Measurements from ENCODE around the gene ERVW-1. TPM values are rescaled to one million over a fixed set of nuclear protein-coding genes. Genes with fewer than 3 reads are reported as not detected.
"Not testable (repeated sequence)": the region's sequence is repeated elsewhere in the genome, so short reads cannot be mapped to it uniquely, and the experiment has no call there.

Gene ERVW-1
- total and polyA plus RNA-seq, 8 donors: not detected

GRCh38 chr7:92496876-92497275 is 19.1 kb upstream of the ERVW-1 start:
- FAIRE-seq (no peak), DNase-seq (no peak), ATAC-seq (no peak)
- TF ChIP-seq, protein P1, sequence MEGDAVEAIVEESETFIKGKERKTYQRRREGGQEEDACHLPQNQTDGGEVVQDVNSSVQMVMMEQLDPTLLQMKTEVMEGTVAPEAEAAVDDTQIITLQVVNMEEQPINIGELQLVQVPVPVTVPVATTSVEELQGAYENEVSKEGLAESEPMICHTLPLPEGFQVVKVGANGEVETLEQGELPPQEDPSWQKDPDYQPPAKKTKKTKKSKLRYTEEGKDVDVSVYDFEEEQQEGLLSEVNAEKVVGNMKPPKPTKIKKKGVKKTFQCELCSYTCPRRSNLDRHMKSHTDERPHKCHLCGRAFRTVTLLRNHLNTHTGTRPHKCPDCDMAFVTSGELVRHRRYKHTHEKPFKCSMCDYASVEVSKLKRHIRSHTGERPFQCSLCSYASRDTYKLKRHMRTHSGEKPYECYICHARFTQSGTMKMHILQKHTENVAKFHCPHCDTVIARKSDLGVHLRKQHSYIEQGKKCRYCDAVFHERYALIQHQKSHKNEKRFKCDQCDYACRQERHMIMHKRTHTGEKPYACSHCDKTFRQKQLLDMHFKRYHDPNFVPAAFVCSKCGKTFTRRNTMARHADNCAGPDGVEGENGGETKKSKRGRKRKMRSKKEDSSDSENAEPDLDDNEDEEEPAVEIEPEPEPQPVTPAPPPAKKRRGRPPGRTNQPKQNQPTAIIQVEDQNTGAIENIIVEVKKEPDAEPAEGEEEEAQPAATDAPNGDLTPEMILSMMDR (IDR thresholded peaks at IDR 0.05): no peak
- no peak overlapping the region for H3K27ac ChIP-seq
- WGBS, 2 donors: 86% methylated on average over 2 of the region's 2 CpGs
- H3K36me3 ChIP-seq: peaks cover 4 to 42% (median 12%) of the 10 kb centered on the region in 3 donors
- no peaks in the 10 kb centered on the region for H3K4me1 ChIP-seq
- intact Hi-C loops (cut with DNase I): no loop called here
- no peaks in the 10 kb centered on the region for H3K9me3 ChIP-seq
- H3K4me3 ChIP-seq: no peak overlapping the region
- no peaks in the 10 kb centered on the region for H3K27me3 ChIP-seq

GRCh38 chr7:92489634-92490033 is 11.9 kb upstream of the ERVW-1 start:
- Histone ChIP-seq H3K27me3 (no peaks in the 10 kb centered on the region), H3K36me3 (peaks cover 4 to 38% (median 6%) of the 10 kb centered on the region in 3 donors), H3K4me1 (peaks cover 5 to 7% (median 6%) of the 10 kb centered on the region in 3 donors), H3K4me3 (no peak overlapping the region), H3K9me3 (no peaks in the 10 kb centered on the region), H3K27ac (no peak overlapping the region)
- 21 to 44% methylated on average over 1 of the region's 1 CpG for WGBS, 2 donors
- DNase-seq: peak in 3 of 6 donors; percentile 36 to 58 (median 49)
- peak; percentile 95 to 100 (median 98) for ATAC-seq
- TF ChIP-seq, protein P1 (IDR thresholded peaks at IDR 0.05): no peak
- no peak for FAIRE-seq
- intact Hi-C loops (cut with DNase I): no loop called here

DNA sequence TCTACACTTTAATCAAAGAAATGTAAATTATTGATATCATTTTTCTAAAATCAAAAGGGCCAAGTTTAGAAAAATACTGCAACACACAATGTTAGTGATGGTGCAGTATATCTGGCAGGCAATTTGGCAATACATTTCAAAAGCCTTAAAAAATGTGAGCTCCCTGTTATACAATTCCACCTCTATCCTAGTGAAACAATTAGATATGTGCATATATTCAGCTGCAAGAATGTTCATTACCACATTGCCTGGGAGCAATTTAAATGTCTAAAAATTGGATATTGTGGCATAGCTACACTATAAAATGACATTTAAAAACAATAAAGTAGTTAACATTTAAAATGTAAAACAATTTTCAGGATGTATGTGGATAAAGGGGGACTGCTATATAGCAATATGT is 10.1 kb upstream of the ERVW-1 start:
- FAIRE-seq: no peak
- TF ChIP-seq, protein P1 (IDR thresholded peaks at IDR 0.05): no peak
- peaks cover 0 to 22% (median 6%) of the 10 kb centered on the region in 3 donors for H3K36me3 ChIP-seq

DNA sequence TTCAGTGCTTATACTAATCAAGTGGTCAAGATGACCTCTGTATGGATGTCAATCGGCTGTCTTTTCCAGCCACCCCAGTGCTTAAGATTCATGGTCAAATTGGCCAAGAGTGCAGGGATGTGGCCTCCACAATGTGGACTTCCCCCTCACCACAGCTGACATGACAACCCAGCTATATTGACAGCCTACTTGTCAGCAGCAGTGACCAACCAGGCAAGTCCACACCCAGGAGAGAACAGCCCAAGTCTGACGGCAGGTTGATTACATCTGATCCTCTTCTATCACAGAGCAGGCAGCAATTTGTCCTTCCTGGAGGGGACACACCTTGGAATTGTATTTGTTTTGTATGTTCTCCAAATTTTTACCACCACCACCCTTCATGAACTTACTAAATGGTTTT is 8.2 kb upstream of the ERVW-1 start:
- no peak for ATAC-seq
- Histone ChIP-seq H3K4me3 (no peak overlapping the region), H3K4me1 (peaks cover 5 to 7% (median 6%) of the 10 kb centered on the region in 3 donors), H3K27ac (no peak overlapping the region), H3K36me3 (peaks cover 0 to 8% (median 0%) of the 10 kb centered on the region in 3 donors), H3K27me3 (no peaks in the 10 kb centered on the region), H3K9me3 (no peaks in the 10 kb centered on the region)
- intact Hi-C loops (cut with DNase I): no loop called here
- FAIRE-seq: no peak
- TF ChIP-seq, protein P1 (IDR thresholded peaks at IDR 0.05): no peak
- DNase-seq: no peak
- 75 to 78% methylated on average over 2 of the region's 2 CpGs for WGBS, 2 donors

More for the DNA sequence above, 10.1 kb upstream of the ERVW-1 start:
- peaks cover 5 to 7% (median 6%) of the 10 kb centered on the region in 3 donors for H3K4me1 ChIP-seq
- no peak for ATAC-seq
- no peaks in the 10 kb centered on the region for H3K9me3 ChIP-seq
- no peak for DNase-seq
- H3K27ac ChIP-seq: no peak overlapping the region
- no peak overlapping the region for H3K4me3 ChIP-seq
- intact Hi-C loops (cut with DNase I): no loop called here
- no peaks in the 10 kb centered on the region for H3K27me3 ChIP-seq

DNA sequence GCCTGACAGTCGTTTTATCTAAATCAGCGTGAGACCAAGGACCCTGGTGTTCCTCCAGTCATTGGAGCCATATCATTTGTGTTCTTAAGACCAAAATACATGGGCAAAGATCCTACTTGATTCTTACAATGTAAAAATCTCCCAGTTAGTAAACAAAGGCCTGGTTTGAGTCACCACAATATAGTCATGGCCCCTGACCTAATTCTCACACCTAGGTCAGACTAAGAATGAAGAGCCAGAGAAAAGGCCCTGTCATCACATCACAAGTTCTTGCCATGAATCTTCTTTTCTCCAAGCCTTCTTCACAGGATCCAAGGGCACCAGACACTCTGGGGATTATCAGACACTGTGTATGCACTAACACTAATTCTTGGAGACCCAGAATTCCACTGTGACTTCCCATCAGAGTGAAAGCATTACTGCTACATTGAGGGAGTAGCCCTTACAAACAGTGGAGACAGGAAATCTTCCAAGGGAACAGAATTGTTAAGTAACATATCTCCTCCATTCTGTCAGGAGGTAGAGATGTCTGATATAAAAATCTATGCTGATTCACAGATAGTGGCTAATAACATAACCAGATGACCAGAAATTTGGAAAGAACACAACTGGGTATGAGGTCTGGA is 7.6 kb upstream of the ERVW-1 start:
- ATAC-seq (no peak), FAIRE-seq (no peak), DNase-seq (no peak)
- no peak overlapping the region for H3K4me3 ChIP-seq
- intact Hi-C loops (cut with DNase I): no loop called here
- WGBS, 2 donors: 80 to 93% methylated on average over 2 of the region's 2 CpGs
- no peaks in the 10 kb centered on the region for H3K27me3 ChIP-seq
- H3K27ac ChIP-seq: no peak overlapping the region
- peaks cover 5 to 6% (median 5%) of the 10 kb centered on the region in 3 donors for H3K4me1 ChIP-seq
- H3K9me3 ChIP-seq: no peaks in the 10 kb centered on the region
- peaks cover 0 to 7% (median 0%) of the 10 kb centered on the region in 3 donors for H3K36me3 ChIP-seq
- TF ChIP-seq, protein P1 (IDR thresholded peaks at IDR 0.05): no peak

DNA sequence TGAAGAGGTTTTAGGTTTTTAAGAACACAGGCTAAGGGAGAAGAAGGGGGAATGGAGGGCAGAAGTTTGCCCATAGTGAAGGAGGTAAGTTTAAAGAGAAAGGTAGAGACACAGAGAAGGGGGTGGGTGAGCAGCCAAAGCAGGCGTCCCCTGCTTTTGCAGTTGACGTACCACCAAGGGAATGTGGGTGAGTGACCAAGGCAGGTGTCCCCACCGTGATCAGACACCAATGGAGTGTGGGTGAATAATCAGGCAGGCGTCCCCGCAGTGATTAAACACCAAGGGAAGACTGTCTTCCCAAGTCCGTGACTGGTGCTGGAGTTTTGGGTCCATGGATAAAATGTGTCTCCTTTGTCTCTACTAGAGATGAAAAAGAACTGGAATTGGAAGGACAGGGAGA is 6.5 kb upstream of the ERVW-1 start:
- intact Hi-C loops (cut with DNase I); H3K4me1 ChIP-seq; H3K9me3 ChIP-seq; ATAC-seq; H3K27me3 ChIP-seq; H3K4me3 ChIP-seq; H3K36me3 ChIP-seq; DNase-seq; FAIRE-seq; H3K27ac ChIP-seq: not testable (repeated sequence)
- 90 to 93% methylated on average over 6 of the region's 6 CpGs for WGBS, 2 donors

DNA sequence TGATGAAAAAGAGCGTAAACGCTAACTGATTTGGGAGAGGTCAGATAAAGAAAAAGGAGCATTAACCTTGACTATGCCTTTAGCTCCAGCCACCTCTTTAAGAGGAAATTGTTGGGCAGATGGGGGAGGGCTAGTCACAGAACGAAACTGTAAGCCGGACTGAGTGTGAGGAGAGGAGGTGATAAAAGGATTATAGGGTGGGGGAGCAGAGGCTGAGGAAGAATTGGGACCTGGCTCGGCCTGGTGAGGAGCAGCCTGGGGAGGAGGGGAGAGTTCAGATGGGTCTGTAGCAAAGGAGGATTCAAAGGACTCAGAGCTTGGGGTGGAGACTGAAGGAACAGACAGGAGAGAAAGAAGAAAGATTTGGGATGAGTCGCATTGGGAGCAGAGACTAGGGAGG is 5.9 kb upstream of the ERVW-1 start:
- H3K27me3 ChIP-seq; FAIRE-seq; H3K36me3 ChIP-seq; H3K9me3 ChIP-seq; DNase-seq; H3K4me1 ChIP-seq; ATAC-seq; H3K27ac ChIP-seq; H3K4me3 ChIP-seq; intact Hi-C loops (cut with DNase I): not testable (repeated sequence)
- WGBS, 2 donors: 61 to 70% methylated on average over 6 of the region's 6 CpGs

DNA sequence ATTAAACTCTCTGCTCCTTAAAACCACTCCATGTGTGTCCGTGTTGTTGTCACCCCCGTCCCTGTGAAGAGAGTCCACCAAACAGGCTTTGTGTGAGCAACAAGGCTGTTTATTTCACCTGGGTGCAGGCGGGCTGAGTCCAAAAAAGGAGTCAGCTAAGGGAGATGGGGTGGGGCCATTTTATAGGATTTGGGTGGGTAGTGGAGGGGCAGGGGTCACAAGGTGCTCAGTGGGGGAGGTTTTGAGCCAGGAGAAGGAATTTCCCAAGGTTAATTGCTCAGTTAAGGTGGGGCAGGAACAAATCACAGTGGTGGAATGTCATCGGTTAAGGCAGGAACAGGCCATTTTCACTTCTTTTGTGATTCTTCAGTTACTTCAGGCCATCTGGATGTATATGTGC is 1.4 kb upstream of the ERVW-1 start:
- FAIRE-seq; DNase-seq; H3K9me3 ChIP-seq; H3K4me1 ChIP-seq; ATAC-seq; H3K4me3 ChIP-seq; intact Hi-C loops (cut with DNase I); H3K27ac ChIP-seq; H3K36me3 ChIP-seq; H3K27me3 ChIP-seq: not testable (repeated sequence)
- 87 to 92% methylated on average over 4 of the region's 4 CpGs for WGBS, 2 donors

All from pancreas (tissue), 10 donors.